GM21381 (cell line): ENCODE data around the gene ISG15.
"Not testable (repeated sequence)": the region's sequence is repeated elsewhere in the genome, so short reads cannot be mapped to it uniquely, and the experiment has no call there.

Source experiments
- ATAC-seq: cut with Tn5 transposase; IDR thresholded peaks from one replicate; pipeline ENCODE4 v1.9.1; 2021; ENCODE audit warnings: mild to moderate bottlenecking, moderate library complexity; ENCODE audit not compliant: unreplicated experiment

Gene ISG15

GRCh38 chr1:1055841-1056736 lies 42.8 kb downstream of the ISG15 start:
- ATAC-seq: no peak

- not testable (repeated sequence) for ATAC-seq
Observed at GRCh38 chr1:1057769-1058087, 44.4 kb downstream of the ISG15 start.

DNA sequence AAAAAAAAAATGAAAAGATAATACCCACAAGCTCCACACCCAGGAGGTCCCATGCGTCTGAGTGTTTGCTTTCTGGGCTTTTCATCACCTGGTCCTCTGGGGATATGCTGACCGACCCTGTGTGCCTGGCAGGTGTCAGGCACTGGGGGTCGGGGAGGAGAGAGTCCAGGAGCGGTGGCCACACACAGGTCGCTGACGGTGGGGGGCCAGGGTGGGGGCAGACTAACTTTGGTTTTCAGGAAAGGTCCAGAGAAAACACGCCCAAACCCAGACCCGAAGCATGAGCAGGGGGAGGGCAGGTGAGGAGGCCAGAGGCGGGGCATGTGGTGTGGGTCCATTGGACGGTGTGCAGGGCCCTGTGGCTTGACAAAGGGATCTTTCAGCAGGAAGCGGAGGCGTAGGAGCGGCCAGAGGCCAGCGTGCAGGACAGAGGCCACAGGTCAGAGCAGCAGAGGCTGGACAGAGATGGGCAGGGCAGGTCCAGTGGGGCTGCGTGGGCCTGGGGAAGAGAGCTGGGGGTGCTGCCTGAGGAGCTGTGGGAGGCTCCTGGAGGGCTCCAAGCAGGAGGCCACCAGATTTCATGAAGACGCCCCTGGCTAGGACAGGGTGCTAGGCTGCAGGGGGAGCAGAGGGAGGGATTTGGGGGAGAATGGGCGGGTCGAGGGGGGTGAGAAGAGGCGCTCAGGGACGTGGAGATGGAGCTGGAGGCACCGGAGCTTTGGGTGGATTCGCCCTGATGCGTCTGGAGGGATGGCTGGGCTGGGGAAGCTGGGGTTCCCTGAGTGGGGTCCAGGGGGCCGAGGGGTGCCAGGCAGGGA lies 45.0 kb downstream of the ISG15 start:
- no peak for ATAC-seq

GRCh38 chr1:1058921-1059493 lies 45.7 kb downstream of the ISG15 start:
- ATAC-seq: peak; percentile 41

- peak; percentile 59 for ATAC-seq
Observed at GRCh38 chr1:1059494-1060280, 46.4 kb downstream of the ISG15 start.

DNA sequence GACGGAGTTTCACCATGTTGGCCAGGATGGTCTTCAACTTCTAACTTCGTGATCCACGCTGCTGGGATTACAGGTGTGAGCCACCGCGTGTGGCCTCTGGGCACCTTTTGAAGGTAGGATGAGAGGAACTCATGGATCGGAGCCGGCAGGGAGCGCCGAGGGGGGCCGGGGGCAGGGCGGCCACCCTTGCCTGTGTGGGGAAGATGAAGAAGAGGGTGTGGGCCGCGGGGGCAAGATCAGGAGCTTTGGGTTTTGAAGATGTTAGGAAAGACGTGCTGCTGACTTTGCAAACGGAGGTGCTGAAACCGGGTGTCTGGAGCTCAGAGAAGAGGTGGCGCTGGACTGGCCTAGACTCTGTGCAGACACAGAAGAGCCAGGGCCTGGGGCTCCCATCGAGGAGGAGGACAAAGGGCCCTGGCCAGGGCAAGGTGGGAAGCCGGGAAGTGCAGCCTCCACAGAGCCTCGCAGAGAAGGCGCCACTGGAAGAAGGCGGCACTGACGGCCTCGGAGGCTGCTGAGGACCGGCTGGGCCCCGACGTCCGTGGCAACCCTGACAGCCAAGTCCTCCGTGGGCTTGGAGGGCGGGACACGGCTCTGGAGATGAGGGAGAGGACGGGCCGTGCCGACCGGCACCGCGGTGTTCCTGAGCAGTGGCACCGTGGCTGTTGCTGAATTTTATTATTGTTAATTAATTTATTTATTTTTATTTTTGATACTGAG lies 47.1 kb downstream of the ISG15 start:
- no peak for ATAC-seq

- ATAC-seq: no peak
Observed at GRCh38 chr1:1061682-1062345, 48.5 kb downstream of the ISG15 start.

DNA sequence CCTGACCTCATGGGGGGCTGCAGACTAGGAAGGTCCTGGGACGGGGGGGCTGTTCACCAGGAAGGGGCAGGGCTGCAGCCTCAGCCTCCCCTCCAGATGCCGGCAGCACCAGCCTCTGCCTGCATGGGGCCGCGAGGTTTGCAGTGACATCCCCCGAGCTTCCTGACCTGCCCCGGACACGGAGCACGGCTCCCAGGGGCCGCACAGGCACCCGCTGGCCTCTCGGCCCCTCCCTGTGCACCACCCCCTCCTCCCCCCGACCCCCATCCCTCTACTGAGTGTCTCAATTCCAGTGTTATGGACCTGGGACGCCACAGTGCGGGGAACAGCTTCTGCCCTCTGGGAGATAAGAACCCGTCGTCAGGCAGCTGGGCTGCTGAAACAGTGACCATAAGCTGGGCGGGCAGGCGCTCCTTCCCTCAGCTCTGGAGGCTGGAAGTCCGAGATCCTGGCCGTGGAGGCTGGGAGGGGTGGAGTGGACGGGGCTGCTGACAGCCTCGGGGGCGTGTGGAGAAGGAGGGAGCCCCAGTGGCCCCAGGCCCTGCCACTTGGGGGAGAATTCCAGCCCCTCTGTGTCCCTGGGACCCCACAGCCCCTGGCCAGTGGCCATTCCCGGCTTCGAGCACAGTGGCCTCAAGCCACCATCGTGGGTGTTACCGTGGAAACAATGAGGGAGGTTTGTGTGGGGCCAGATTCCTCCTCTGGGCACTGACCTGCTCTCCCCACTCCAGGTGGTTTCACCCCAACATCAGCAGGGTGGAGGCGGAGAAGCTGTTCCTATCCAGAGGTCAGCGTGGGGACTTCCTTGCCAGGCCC lies 49.3 kb downstream of the ISG15 start:
- ATAC-seq: no peak

DNA sequence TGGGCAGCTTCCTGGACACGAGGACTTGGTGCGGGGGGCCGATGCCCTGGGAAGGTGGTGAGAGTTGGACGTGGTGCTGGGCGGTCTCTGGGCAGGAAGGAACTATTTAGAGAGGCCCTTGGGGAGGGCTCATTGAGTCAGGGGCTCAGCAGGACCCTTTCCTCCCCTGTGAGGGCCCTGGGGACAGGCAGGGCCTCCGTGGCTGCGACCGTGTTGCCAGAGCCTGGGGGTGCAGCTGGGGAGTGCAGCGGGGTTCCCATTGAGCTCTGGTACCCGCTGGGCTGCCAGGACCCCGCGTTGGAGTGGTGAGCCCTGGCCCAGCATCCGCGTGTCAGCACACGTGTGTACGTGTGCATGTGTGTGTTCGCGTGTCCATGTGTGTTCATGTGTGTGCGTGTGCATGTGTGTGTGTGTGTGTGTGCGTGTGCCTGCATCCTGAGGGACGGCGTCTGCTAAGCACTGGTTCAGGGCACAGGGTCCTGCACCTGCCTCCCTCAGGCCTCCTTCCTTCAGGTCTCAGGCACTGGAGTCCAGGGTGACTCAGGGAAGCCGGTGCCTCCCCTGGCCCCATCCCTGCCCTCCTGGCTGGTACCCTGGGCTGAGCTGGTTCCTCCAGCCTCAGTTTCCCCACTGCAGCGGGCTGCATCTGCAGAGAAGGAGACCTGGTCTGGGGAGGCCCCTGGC lies 50.1 kb downstream of the ISG15 start:
- no peak for ATAC-seq
